Caco-2 (cell line): Measurements from ENCODE around the gene ITPRID1. TPM values are rescaled to one million over a fixed set of nuclear protein-coding genes. Genes with fewer than 3 reads are reported as not detected.

Source experiments
- BruUV-seq: library from RNA; stranded (reverse); fragments of 400-500 nt; replicated peaks from 2 replicates; lab custom pipeline; 2021; lab: Mats Ljungman, UMichigan
- CTCF ChIA-PET: fragments of 300-600 bp; sonication (Branson Sonifier 250); formaldehyde crosslinking; loops from one replicate; lab custom pipeline; 2022; ENCODE audit warnings: antibody characterized with exemption; lab: Charles Lee
- POLR2A ChIA-PET: fragments of 300-600 bp; sonication (Branson Sonifier 250); formaldehyde crosslinking; loops from one replicate; lab custom pipeline; 2022; ENCODE audit warnings: antibody characterized with exemption; lab: Charles Lee
- DNase-seq, 2 experiments: peaks; one replicate each; pipeline versions ENCODE4 v3.0.0 to v3.0.0-alpha.2; 2020 to 2022
- H3K27me3 ChIP-seq: replicated peaks from 2 replicates; pipeline ENCODE4 v1.6.0; 2011; ENCODE audit warnings: low read length; ENCODE audit not compliant: control insufficient read depth, insufficient read depth
- H3K36me3 ChIP-seq: 2 replicates; pipeline ENCODE4 v1.5.1; 2011; ENCODE audit warnings: low read length; ENCODE audit not compliant: control insufficient read depth, insufficient read depth
- H3K4me1 ChIP-seq: fragments of 250-450 bp; sonication (Bioruptor Pico); 2 replicates; pipeline ENCODE4 v1.5.1; 2020; ENCODE audit warnings: mild to moderate bottlenecking
- H3K4me3 ChIP-seq: 2 replicates; pipeline ENCODE4 v1.5.1; 2011; ENCODE audit warnings: low read depth, mild to moderate bottlenecking, control low read depth, low read length
- H3K9me3 ChIP-seq: fragments of 250-450 bp; sonication (Bioruptor Pico); 2 replicates; pipeline ENCODE4 v1.5.1; 2020; ENCODE audit warnings: mild to moderate bottlenecking, moderate library complexity
- H3K27ac Mint-ChIP-seq: one replicate; pipeline ENCODE4 v1.8.0; 2022; ENCODE audit warnings: mixed read lengths; ENCODE audit not compliant: unreplicated experiment
- H3K27me3 Mint-ChIP-seq: one replicate; pipeline ENCODE4 v1.8.0; 2022; ENCODE audit warnings: mixed read lengths; ENCODE audit not compliant: insufficient read depth, unreplicated experiment
- H3K36me3 Mint-ChIP-seq: one replicate; pipeline ENCODE4 v1.8.0; 2022; ENCODE audit warnings: mild to moderate bottlenecking, mixed read lengths; ENCODE audit not compliant: insufficient read depth, unreplicated experiment
- H3K4me1 Mint-ChIP-seq: one replicate; pipeline ENCODE4 v1.8.0; 2022; ENCODE audit warnings: low read depth, mixed read lengths; ENCODE audit not compliant: unreplicated experiment
- H3K4me3 Mint-ChIP-seq: one replicate; pipeline ENCODE4 v1.8.0; 2022; ENCODE audit warnings: mild to moderate bottlenecking, moderate library complexity, mixed read lengths; ENCODE audit not compliant: unreplicated experiment
- H3K9me3 Mint-ChIP-seq: one replicate; pipeline ENCODE4 v1.8.0; 2022; ENCODE audit warnings: mixed read lengths; ENCODE audit not compliant: unreplicated experiment
- CTCF ChIP-seq, 2 experiments: fragments of 200-600 bp in 1 of 2; IDR thresholded peaks; 1 replicate in 1 of 2; 2 replicates in 1 of 2; pipeline versions ENCODE4 v1.5.1 to v1.8.0; 2011 to 2022; ENCODE audit warnings: antibody characterized with exemption in 1 of 2, control low read depth in 1 of 2, inconsistent platforms in 1 of 2, low read depth in 1 of 2, low read length in 1 of 2, mild to moderate bottlenecking in 1 of 2, moderate library complexity in 1 of 2; ENCODE audit not compliant: insufficient read depth in 1 of 2, severe bottlenecking in 1 of 2, unreplicated experiment in 1 of 2
- intact Hi-C: fragments of 100-400 bp; cut with micrococcal nuclease; formaldehyde crosslinking; loops from one replicate; pipeline ENCODE4 v1.10.0; 2022; ENCODE audit not compliant: unreplicated experiment
- total RNA-seq: library from RNA; stranded (reverse); gene quantifications from 2 replicates; pipeline ENCODE4 v1.2.3, GENCODE V29; 2022

The ITPRID1 gene
- total RNA-seq, 1 experiment from 2014 or later, result 0.09 TPM

GRCh38 chr7:31603046-31603445 is 89.2 kb downstream of the ITPRID1 start:
- CTCF ChIA-PET, result no interaction called here

GRCh38 chr7:31613604-31614003 is 99.7 kb downstream of the ITPRID1 start:
- no TSS peak for BruUV-seq
- H3K4me3 Mint-ChIP-seq, result no peak overlapping the region
- no peak for DNase-seq
- H3K9me3 Mint-ChIP-seq, result no peaks in the 10 kb centered on the region
- CTCF ChIA-PET, result no interaction called here
- H3K27me3 Mint-ChIP-seq, result no peaks in the 10 kb centered on the region
- H3K4me1 Mint-ChIP-seq, result no peaks in the 10 kb centered on the region
- H3K27ac Mint-ChIP-seq, result no peak overlapping the region
- no peaks in the 10 kb centered on the region for H3K36me3 Mint-ChIP-seq
- H3K4me3 ChIP-seq, result no peak overlapping the region
- H3K27me3 ChIP-seq, result no peaks in the 10 kb centered on the region
- TF ChIP-seq CTCF (IDR thresholded peaks at IDR 0.05; ENCODE audit: insufficient read depth in 1 of 2, low read depth in 1 of 2, low read length in 1 of 2, severe bottlenecking in 1 of 2, unreplicated experiment in 1 of 2), result no peak
- H3K4me1 ChIP-seq, result no peaks in the 10 kb centered on the region
- H3K36me3 ChIP-seq, result no peaks in the 10 kb centered on the region
- intact Hi-C loops, result no loop called here
- POLR2A ChIA-PET, result no interaction called here
- no peaks in the 10 kb centered on the region for H3K9me3 ChIP-seq

More at GRCh38 chr7:31603046-31603445, 89.2 kb downstream of the ITPRID1 start:
- Histone ChIP-seq H3K4me3 (no peak overlapping the region), H3K9me3 (no peaks in the 10 kb centered on the region), H3K4me1 (no peaks in the 10 kb centered on the region), H3K27me3 (no peaks in the 10 kb centered on the region), H3K36me3 (no peaks in the 10 kb centered on the region)
- POLR2A ChIA-PET, result no interaction called here
- no TSS peak for BruUV-seq
- no peaks in the 10 kb centered on the region for H3K9me3 Mint-ChIP-seq
- no peaks in the 10 kb centered on the region for H3K4me1 Mint-ChIP-seq
- no peaks in the 10 kb centered on the region for H3K36me3 Mint-ChIP-seq
- H3K4me3 Mint-ChIP-seq, result no peak overlapping the region
- no peak for TF ChIP-seq CTCF (IDR thresholded peaks at IDR 0.05; ENCODE audit: insufficient read depth in 1 of 2, low read depth in 1 of 2, low read length in 1 of 2, severe bottlenecking in 1 of 2, unreplicated experiment in 1 of 2)
- H3K27ac Mint-ChIP-seq, result no peak overlapping the region
- peaks cover 14% of the 10 kb centered on the region for H3K27me3 Mint-ChIP-seq
- intact Hi-C loops, result no loop called here
- no peak for DNase-seq

- intact Hi-C loops, result loop anchor here (5.0 kb wide), 2 partner anchors 81 to 141 kb away; no protein-coding TSS in a partner anchor
- no peak for DNase-seq
- Histone ChIP-seq H3K36me3 (no peaks in the 10 kb centered on the region), H3K27me3 (no peaks in the 10 kb centered on the region), H3K4me3 (no peak overlapping the region), H3K9me3 (no peaks in the 10 kb centered on the region), H3K4me1 (peaks cover 10% of the 10 kb centered on the region)
- TF ChIP-seq CTCF (IDR thresholded peaks at IDR 0.05; ENCODE audit: insufficient read depth in 1 of 2, low read depth in 1 of 2, low read length in 1 of 2, severe bottlenecking in 1 of 2, unreplicated experiment in 1 of 2), result no peak
- CTCF ChIA-PET, result interaction anchor here (0.5 to 3.2 kb wide), 6 partner anchors 139 to 500 kb away, joined by 3 to 34 read pairs (median 8); no protein-coding TSS in a partner anchor
- Mint-ChIP-seq H3K4me1 (peaks cover 6% of the 10 kb centered on the region), H3K9me3 (no peaks in the 10 kb centered on the region), H3K4me3 (no peak overlapping the region), H3K36me3 (no peaks in the 10 kb centered on the region), H3K27me3 (no peaks in the 10 kb centered on the region), H3K27ac (no peak overlapping the region)
- POLR2A ChIA-PET, result no interaction called here
- no TSS peak for BruUV-seq
Measured at GRCh38 chr7:31633467-31633866, 119.6 kb downstream of the ITPRID1 start.
